Activated naive CD4-positive, alpha-beta T cell treated with anti-CD3 and anti-CD28 coated beads for 36 hours (primary cell): Measurements from ENCODE around the gene MYT1. TPM values are rescaled to one million over a fixed set of nuclear protein-coding genes. Genes with fewer than 3 reads are reported as not detected.
"Not testable (repeated sequence)": the region's sequence is repeated elsewhere in the genome, so short reads cannot be mapped to it uniquely, and the experiment has no call there.

Experiments
- CTCF ChIA-PET: fragments of 350-600 bp; sonication (Branson Sonifier 250); formaldehyde crosslinking; loops from one replicate; lab custom pipeline; 2021; ENCODE audit warnings: antibody characterized with exemption; lab: Charles Lee
- DNase-seq: peaks from one replicate; pipeline ENCODE4 v3.0.0-alpha.2; 2020
- H3K27ac Mint-ChIP-seq: one replicate; pipeline ENCODE4 v1.8.0; 2021; ENCODE audit warnings: mild to moderate bottlenecking, mixed read lengths
- H3K27me3 Mint-ChIP-seq: one replicate; pipeline ENCODE4 v1.8.0; 2021; ENCODE audit warnings: low read depth, mixed read lengths
- H3K36me3 Mint-ChIP-seq: one replicate; pipeline ENCODE4 v1.8.0; 2021; ENCODE audit warnings: low read depth, mixed read lengths
- H3K4me1 Mint-ChIP-seq: one replicate; pipeline ENCODE4 v1.8.0; 2021; ENCODE audit warnings: low read depth, mixed read lengths
- H3K4me3 Mint-ChIP-seq: one replicate; pipeline ENCODE4 v1.8.0; 2021; ENCODE audit warnings: mild to moderate bottlenecking, moderate library complexity, mixed read lengths
- H3K9me3 Mint-ChIP-seq: one replicate; pipeline ENCODE4 v1.8.0; 2021; ENCODE audit warnings: mixed read lengths
- intact Hi-C: fragments of 100-400 bp; cut with micrococcal nuclease; formaldehyde crosslinking; loops from one replicate; pipeline ENCODE4 v1.15.1; 2023
- total RNA-seq, 2 experiments: library from RNA; stranded (reverse); gene quantifications; one replicate each; pipeline ENCODE4 v1.2.3, GENCODE V29; 2021

MYT1 gene
- total RNA-seq, 2 experiments from 2014 or later, result 0.05 TPM

DNA sequence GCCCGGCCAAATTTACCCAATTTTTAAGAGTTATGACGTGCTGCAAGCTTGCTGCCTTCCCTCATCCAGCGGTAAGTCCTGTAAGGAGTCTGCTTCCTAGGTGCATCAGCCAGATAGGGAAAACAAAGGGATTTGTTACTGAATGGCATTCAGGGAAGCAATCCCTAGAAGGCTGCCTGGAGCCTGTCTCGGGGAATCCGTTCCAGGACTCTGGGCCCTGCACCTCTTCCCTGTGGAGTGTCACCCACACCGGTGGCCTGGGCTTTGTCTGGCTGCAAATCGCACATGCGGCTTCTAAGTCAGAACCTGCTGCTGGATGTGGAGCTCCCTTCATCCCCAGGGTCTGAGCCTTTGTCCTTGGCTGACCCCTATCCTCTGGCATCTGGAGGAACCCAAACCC lies 7.0 kb downstream of the MYT1 start:
- CTCF ChIA-PET, result no interaction called here
- no peaks in the 10 kb centered on the region for H3K36me3 Mint-ChIP-seq
- no peak overlapping the region for H3K27ac Mint-ChIP-seq
- intact Hi-C loops, result no loop called here
- no peaks in the 10 kb centered on the region for H3K9me3 Mint-ChIP-seq
- no peak for DNase-seq
- no peaks in the 10 kb centered on the region for H3K4me1 Mint-ChIP-seq
- H3K27me3 Mint-ChIP-seq, result peaks cover 17% of the 10 kb centered on the region
- H3K4me3 Mint-ChIP-seq, result no peak overlapping the region

DNA sequence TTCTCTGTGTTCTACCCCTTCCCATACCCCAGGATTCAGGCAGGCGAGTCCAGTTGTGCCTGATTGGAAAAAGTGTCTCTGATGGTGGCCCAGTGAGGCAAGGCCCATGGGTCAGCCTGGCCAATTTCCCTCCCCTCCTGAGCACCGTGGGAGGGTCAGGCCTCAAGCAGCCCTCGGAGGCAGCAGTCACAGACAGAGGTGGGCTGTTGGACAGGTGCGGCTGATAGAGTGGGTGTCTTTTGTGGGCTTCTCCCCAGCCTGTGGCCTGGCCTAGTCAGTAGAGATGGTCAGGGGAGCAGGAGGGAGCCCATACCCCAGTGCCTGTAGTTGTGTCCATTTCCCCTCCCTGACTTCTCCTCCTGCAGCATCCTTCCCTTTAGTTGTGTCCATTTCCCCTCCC lies 8.9 kb downstream of the MYT1 start:
- CTCF ChIA-PET, result no interaction called here
- no peak overlapping the region for H3K4me3 Mint-ChIP-seq

DNA sequence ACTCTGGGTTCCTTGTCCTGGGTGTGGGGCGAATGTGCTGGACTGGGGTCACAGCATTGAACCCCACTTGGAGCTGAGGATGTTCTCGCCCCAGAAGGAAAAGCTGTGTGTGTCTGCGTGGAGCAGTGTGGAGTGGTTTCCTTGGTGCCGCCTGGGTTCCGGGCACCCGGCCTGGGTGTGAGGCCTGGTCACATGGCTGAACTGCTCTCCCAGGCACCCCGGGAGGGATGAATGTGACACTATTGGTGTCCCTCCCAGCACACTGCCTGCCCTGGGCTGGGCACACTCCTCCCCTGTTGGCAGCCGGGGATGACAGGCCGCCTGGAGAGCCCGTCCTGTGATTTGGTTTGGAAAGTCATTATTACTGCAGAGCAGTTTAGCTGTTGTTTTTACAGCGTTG lies 12.3 kb downstream of the MYT1 start:
- CTCF ChIA-PET, result no interaction called here
- no peak for DNase-seq
- Mint-ChIP-seq H3K4me1 (no peaks in the 10 kb centered on the region), H3K27ac (no peak overlapping the region), H3K36me3 (no peaks in the 10 kb centered on the region), H3K9me3 (no peaks in the 10 kb centered on the region), H3K27me3 (peaks cover 6% of the 10 kb centered on the region), H3K4me3 (no peak overlapping the region)
- intact Hi-C loops, result no loop called here

More for the DNA sequence above, 8.9 kb downstream of the MYT1 start:
- H3K36me3 Mint-ChIP-seq, result no peaks in the 10 kb centered on the region
- peaks cover 7% of the 10 kb centered on the region for H3K27me3 Mint-ChIP-seq
- H3K9me3 Mint-ChIP-seq, result no peaks in the 10 kb centered on the region
- intact Hi-C loops, result no loop called here
- H3K27ac Mint-ChIP-seq, result no peak overlapping the region
- DNase-seq, result no peak
- no peaks in the 10 kb centered on the region for H3K4me1 Mint-ChIP-seq

DNA sequence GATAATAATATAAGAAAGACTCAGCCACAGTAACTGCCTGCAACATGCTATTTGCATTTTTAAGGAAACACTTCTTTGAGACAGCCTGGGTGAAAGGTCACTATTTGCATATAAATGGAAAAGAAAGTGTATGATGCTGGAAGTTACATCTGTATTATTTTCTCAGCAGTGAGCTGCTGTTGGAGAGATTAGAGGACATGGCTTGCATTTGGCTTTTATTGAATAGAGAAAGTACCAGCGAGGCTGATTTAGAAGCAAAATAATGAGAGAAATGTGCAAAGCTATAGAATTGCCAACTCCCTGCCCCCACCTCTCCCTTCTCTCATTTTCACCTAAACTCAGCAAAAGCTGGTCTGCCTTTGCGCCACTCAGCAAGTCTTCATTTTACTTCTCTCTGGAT lies 12.7 kb downstream of the MYT1 start:
- no peak overlapping the region for H3K27ac Mint-ChIP-seq
- CTCF ChIA-PET, result no interaction called here

DNA sequence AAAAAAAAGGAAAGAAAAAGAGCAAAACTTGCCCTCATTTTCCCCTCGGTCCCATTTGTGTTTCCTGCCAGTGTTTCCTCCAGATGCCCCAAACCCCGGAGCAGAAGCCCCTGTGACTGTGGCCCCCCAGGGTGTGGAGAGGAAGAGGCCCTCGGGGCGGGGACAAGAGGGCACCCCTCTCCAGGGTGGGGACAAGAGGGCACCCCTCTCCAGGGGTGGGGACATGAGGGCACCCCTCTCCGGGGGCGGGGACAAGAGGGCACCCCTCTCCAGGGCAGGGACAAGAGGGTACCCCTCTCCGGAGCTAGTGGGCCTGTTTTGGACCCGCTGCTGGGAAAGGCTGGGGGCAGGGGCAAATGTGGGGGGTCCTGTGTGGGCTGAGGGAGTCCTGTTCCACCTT lies 13.1 kb downstream of the MYT1 start:
- DNase-seq, result no peak
- Mint-ChIP-seq H3K27me3 (peaks cover 6% of the 10 kb centered on the region), H3K4me1 (no peaks in the 10 kb centered on the region), H3K36me3 (no peaks in the 10 kb centered on the region), H3K4me3 (no peak overlapping the region), H3K9me3 (no peaks in the 10 kb centered on the region), H3K27ac (no peak overlapping the region)
- intact Hi-C loops, result no loop called here
- CTCF ChIA-PET, result no interaction called here

More for the DNA sequence above, 12.7 kb downstream of the MYT1 start:
- Mint-ChIP-seq H3K36me3 (no peaks in the 10 kb centered on the region), H3K4me3 (no peak overlapping the region), H3K4me1 (no peaks in the 10 kb centered on the region), H3K9me3 (no peaks in the 10 kb centered on the region), H3K27me3 (peaks cover 6% of the 10 kb centered on the region)
- intact Hi-C loops, result no loop called here
- no peak for DNase-seq

DNA sequence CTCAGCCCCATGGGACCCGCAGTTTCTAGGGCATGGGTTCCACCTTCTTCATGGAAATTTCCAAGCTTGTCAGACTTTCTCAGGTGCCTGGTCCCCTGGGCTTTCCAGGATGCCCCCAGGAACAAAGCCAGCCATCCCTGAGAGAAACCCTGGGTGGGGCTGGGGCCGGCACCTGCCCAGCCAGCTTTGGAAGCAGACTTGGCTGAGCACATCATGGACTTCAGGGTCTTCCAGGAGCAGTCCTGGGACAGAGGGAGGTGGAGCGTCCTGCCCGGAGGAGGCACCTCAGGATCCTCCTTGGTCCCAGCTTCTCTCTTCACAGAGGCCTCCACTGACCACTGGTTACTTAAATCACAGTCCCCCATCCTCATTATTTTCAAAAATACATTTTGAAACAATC lies 13.5 kb downstream of the MYT1 start:
- H3K27ac Mint-ChIP-seq, result no peak overlapping the region
- intact Hi-C loops, result no loop called here
- H3K4me3 Mint-ChIP-seq, result no peak overlapping the region
- CTCF ChIA-PET, result no interaction called here
- no peaks in the 10 kb centered on the region for H3K9me3 Mint-ChIP-seq
- H3K36me3 Mint-ChIP-seq, result no peaks in the 10 kb centered on the region
- H3K4me1 Mint-ChIP-seq, result no peaks in the 10 kb centered on the region
- H3K27me3 Mint-ChIP-seq, result peaks cover 5% of the 10 kb centered on the region
- no peak for DNase-seq

DNA sequence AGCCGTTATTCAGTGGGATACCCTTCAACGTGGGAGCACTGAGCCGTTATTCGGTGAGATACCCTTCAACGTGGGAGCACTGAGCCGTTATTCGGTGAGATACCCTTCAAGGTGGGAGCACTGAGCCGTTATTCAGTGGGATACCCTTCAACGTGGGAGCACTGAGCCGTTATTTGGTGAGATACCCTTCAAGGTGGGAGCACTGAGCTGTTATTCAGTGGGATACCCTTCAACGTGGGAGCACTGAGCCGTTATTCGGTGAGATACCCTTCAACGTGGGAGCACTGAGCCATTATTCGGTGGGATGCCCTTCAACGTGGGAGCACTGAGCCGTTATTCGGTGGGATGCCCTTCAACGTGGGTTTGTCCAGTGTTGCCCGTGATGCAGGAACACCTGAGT lies 14.7 kb downstream of the MYT1 start:
- H3K4me3 Mint-ChIP-seq, DNase-seq, intact Hi-C loops, H3K27ac Mint-ChIP-seq, H3K36me3 Mint-ChIP-seq, CTCF ChIA-PET, H3K9me3 Mint-ChIP-seq, H3K4me1 Mint-ChIP-seq, H3K27me3 Mint-ChIP-seq: not testable (repeated sequence)

DNA sequence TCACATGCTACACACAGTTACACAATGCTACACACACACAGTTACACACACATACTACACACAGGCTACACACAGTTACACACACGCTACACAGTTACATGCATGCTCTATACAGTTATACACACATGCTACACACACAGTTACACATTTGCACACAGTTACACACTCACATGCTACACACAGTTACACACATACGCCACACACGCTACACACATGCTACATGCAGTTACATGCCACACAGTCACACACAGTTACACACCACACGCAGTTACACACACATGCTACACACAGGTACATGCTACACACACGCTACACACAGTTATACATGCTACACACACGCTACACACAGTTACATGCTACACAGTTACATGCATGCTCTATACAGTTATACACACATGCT lies 15.6 kb downstream of the MYT1 start:
- intact Hi-C loops, result no loop called here
- H3K4me3 Mint-ChIP-seq, result no peak overlapping the region
- CTCF ChIA-PET, result interaction anchor here (0.6 to 0.7 kb wide), 2 partner anchors 106 to 307 kb away, joined by 3 read pairs; no protein-coding TSS in a partner anchor
- no peaks in the 10 kb centered on the region for H3K4me1 Mint-ChIP-seq
- H3K9me3 Mint-ChIP-seq, result no peaks in the 10 kb centered on the region
- no peaks in the 10 kb centered on the region for H3K27me3 Mint-ChIP-seq
- no peaks in the 10 kb centered on the region for H3K36me3 Mint-ChIP-seq
- H3K27ac Mint-ChIP-seq, result no peak overlapping the region
- no peak for DNase-seq

DNA sequence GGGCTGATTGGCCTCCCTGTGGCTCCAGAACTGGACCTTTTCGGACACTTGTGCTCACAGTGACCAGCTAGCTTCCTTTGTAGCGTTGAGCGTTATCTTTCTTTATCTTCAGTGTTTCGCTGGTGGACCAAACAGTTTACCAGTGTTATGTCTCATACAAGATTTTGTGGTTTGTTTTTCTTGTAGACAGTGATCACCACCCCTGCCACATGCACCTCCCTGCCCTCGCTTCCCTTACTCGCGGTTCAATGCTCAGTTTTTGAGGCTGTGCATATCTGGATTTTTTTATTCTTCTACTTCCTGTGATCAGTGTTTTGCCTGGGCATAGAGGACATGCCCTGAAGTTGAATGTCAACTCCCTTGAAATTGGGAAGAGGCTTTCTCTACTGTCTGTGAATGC lies 16.4 kb downstream of the MYT1 start:
- Mint-ChIP-seq H3K4me3 (no peak overlapping the region), H3K36me3 (no peaks in the 10 kb centered on the region), H3K27ac (no peak overlapping the region), H3K4me1 (no peaks in the 10 kb centered on the region), H3K27me3 (no peaks in the 10 kb centered on the region), H3K9me3 (no peaks in the 10 kb centered on the region)
- CTCF ChIA-PET, result interaction anchor here (0.7 kb wide), 1 partner anchor 105 kb away, joined by 3 read pairs; no protein-coding TSS in a partner anchor
- intact Hi-C loops, result no loop called here
- no peak for DNase-seq

DNA sequence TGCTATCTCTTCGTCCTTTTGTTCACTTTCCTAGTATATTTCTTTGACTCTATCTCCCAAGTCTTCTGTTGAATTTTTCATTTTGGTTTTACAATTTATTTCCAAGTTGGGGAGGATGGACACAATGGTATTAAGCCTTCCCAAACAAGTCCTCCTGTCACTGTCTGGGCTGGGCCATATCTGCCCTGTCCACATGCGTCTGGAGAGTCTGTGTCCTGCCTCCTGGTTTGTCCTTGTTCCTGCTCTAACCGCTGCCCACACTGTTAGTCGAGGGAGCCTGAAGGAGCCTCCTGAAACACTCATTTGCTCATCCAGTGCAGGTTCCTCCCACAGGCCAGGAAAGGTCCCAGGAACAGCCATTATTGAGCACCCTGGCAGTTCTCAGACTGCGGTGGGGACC lies 17.1 kb downstream of the MYT1 start:
- no peaks in the 10 kb centered on the region for H3K27me3 Mint-ChIP-seq
- CTCF ChIA-PET, result no interaction called here

DNA sequence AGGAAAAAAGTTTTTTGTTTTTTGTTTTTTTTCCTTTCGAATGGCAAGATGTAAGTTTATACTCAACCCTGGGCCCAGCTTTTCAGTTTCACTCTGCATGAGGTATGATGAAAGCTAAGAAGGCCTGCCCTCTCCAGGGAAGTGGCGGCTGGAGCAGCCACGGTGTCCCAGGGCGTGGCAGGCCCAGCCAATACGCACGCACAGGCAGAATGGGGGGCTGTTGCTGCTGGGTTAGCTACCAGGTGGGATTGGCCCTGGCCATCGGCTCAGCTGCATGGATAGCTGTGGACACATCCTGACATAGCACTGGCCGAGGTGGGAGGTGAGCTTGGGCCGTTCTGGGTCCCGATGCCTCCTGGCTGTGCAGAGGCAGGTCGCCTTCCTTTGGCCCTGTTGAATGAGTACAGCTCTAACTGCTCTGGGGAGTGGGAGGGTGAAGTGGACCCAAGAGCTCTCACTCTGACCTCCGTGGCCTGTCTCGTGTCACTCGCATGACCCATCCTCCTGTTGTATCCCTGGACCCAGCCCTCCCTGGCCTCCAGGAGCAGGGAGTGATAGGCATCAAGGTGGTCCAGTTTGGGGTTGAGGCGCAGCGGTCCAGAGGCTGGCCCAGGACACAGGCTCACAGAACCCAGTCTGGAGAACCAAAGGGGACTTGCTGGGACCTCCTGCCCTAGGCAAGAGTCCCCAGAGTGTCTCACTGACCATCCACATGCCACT lies 18.1 kb downstream of the MYT1 start:
- Mint-ChIP-seq H3K36me3 (no peaks in the 10 kb centered on the region), H3K27me3 (no peaks in the 10 kb centered on the region), H3K27ac (no peak overlapping the region), H3K4me1 (no peaks in the 10 kb centered on the region), H3K9me3 (peaks cover 3% of the 10 kb centered on the region), H3K4me3 (no peak overlapping the region)
- no peak for DNase-seq
- intact Hi-C loops, result no loop called here
- CTCF ChIA-PET, result no interaction called here

More for the DNA sequence above, 17.1 kb downstream of the MYT1 start:
- Mint-ChIP-seq H3K9me3 (peaks cover 2% of the 10 kb centered on the region), H3K36me3 (no peaks in the 10 kb centered on the region), H3K4me1 (no peaks in the 10 kb centered on the region), H3K4me3 (no peak overlapping the region), H3K27ac (no peak overlapping the region)
- DNase-seq, result no peak
- intact Hi-C loops, result no loop called here

DNA sequence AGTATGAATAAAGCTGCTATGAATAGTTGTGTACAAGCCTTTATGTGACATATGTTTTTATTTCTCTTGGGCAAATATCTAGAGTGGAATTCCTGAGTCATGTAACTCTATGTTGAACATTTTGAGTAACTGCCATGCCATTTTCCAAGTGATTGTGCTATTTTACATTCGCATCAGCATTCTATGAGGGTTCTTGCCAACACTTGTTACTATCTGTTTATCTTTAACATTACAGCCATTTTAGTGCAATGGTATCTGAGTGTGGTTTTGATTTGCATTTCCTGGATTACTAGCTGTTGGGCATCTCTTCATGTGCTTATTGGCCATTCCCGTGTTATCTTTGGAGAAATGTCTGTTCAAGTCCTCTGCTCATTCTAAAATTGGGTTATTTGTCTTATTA lies 19.1 kb downstream of the MYT1 start:
- intact Hi-C loops, result no loop called here
- CTCF ChIA-PET, result no interaction called here
- no peaks in the 10 kb centered on the region for H3K27me3 Mint-ChIP-seq

DNA sequence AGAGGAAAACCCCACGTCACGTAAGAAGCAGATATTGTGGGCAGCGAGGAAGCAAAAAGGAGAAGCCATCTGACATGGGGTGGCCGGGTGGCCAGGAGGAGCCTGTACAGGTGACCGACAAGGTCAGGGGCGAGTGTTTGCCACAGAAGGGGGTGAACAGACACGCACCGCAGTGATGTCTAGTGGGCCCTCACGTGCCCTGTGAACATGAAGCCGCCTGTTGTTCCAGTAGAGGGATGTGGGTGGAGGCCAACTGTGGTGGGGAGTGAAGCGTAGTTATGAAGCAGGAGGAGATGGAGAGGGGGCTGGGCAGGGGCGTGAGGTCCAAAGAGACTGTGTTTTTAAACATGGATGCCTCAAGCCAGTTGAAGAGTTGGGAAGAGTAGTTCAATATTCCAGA lies 20.5 kb downstream of the MYT1 start:
- Mint-ChIP-seq H3K4me3 (no peak overlapping the region), H3K27ac (no peak overlapping the region), H3K36me3 (no peaks in the 10 kb centered on the region), H3K9me3 (peaks cover 3% of the 10 kb centered on the region), H3K4me1 (no peaks in the 10 kb centered on the region), H3K27me3 (peaks cover 2% of the 10 kb centered on the region)
- intact Hi-C loops, result no loop called here
- CTCF ChIA-PET, result no interaction called here
- no peak for DNase-seq

More for the DNA sequence above, 19.1 kb downstream of the MYT1 start:
- no peak overlapping the region for H3K4me3 Mint-ChIP-seq
- H3K36me3 Mint-ChIP-seq, result no peaks in the 10 kb centered on the region
- no peak for DNase-seq
- no peaks in the 10 kb centered on the region for H3K4me1 Mint-ChIP-seq
- no peak overlapping the region for H3K27ac Mint-ChIP-seq
- H3K9me3 Mint-ChIP-seq, result peaks cover 3% of the 10 kb centered on the region
